Measurements from ENCODE around the gene LILRB3.
"Not testable (repeated sequence)": the region's sequence is repeated elsewhere in the genome, so short reads cannot be mapped to it uniquely, and the experiment has no call there.

Gene LILRB3

GRCh38 chr19:54218960-54219661 lies 3.7 kb downstream of the LILRB3 start:
- no peak for TF ChIP-seq CTCF (IDR thresholded peaks at IDR 0.05; ENCODE audit: low read depth, low read length, missing control alignments)
- H3K4me3 ChIP-seq (ENCODE audit: low read depth, low read length): no peak overlapping the region
- no peak for DNase-seq (ENCODE audit: low read depth)
- in situ Hi-C loops (cut with HindIII; ENCODE audit: low sequenced_read_pairs): no loop called here

GRCh38 chr19:54218259-54218658 lies 4.5 kb downstream of the LILRB3 start:
- H3K4me3 ChIP-seq (ENCODE audit: low read depth, low read length): no peak overlapping the region
- no peak for TF ChIP-seq CTCF (IDR thresholded peaks at IDR 0.05; ENCODE audit: low read depth, low read length, missing control alignments)
- DNase-seq (ENCODE audit: low read depth): no peak
- in situ Hi-C loops (cut with HindIII; ENCODE audit: low sequenced_read_pairs): no loop called here

- in situ Hi-C loops (cut with HindIII; ENCODE audit: low sequenced_read_pairs); DNase-seq (ENCODE audit: low read depth); H3K4me3 ChIP-seq (ENCODE audit: low read depth, low read length): not testable (repeated sequence)
These were observed 5.1 kb downstream of the LILRB3 start for GRCh38 chr19:54217517-54218247.

GRCh38 chr19:54216869-54217268 lies 5.9 kb downstream of the LILRB3 start:
- H3K4me3 ChIP-seq (ENCODE audit: low read depth, low read length): no peak overlapping the region
- no peak for TF ChIP-seq CTCF (IDR thresholded peaks at IDR 0.05; ENCODE audit: low read depth, low read length, missing control alignments)
- DNase-seq (ENCODE audit: low read depth): no peak
- in situ Hi-C loops (cut with HindIII; ENCODE audit: low sequenced_read_pairs): no loop called here

GRCh38 chr19:54214734-54215133 lies 8.1 kb downstream of the LILRB3 start:
- DNase-seq (ENCODE audit: low read depth); in situ Hi-C loops (cut with HindIII; ENCODE audit: low sequenced_read_pairs); H3K4me3 ChIP-seq (ENCODE audit: low read depth, low read length): not testable (repeated sequence)

- H3K4me3 ChIP-seq (ENCODE audit: low read depth, low read length); DNase-seq (ENCODE audit: low read depth); in situ Hi-C loops (cut with HindIII; ENCODE audit: low sequenced_read_pairs): not testable (repeated sequence)
These were observed 8.6 kb downstream of the LILRB3 start for GRCh38 chr19:54214217-54214616.

- in situ Hi-C loops (cut with HindIII; ENCODE audit: low sequenced_read_pairs): no loop called here
These were observed 11.6 kb downstream of the LILRB3 start for GRCh38 chr19:54211235-54211634.

More at GRCh38 chr19:54211235-54211634, 11.6 kb downstream of the LILRB3 start:
- H3K4me3 ChIP-seq (ENCODE audit: low read depth, low read length): no peak overlapping the region
- TF ChIP-seq CTCF (IDR thresholded peaks at IDR 0.05; ENCODE audit: low read depth, low read length, missing control alignments): no peak
- DNase-seq (ENCODE audit: low read depth): no peak
